Measurements from ENCODE around the gene GPR75.

GPR75 gene

GRCh38 chr2:53886406-53887280 is 26.9 kb upstream of the GPR75 start:
- no peak for DNase-seq (ENCODE audit: extremely low spot score)
- POLR2A ChIA-PET, result no interaction called here
- CTCF ChIA-PET, result no interaction called here
- TF ChIP-seq, protein P1, sequence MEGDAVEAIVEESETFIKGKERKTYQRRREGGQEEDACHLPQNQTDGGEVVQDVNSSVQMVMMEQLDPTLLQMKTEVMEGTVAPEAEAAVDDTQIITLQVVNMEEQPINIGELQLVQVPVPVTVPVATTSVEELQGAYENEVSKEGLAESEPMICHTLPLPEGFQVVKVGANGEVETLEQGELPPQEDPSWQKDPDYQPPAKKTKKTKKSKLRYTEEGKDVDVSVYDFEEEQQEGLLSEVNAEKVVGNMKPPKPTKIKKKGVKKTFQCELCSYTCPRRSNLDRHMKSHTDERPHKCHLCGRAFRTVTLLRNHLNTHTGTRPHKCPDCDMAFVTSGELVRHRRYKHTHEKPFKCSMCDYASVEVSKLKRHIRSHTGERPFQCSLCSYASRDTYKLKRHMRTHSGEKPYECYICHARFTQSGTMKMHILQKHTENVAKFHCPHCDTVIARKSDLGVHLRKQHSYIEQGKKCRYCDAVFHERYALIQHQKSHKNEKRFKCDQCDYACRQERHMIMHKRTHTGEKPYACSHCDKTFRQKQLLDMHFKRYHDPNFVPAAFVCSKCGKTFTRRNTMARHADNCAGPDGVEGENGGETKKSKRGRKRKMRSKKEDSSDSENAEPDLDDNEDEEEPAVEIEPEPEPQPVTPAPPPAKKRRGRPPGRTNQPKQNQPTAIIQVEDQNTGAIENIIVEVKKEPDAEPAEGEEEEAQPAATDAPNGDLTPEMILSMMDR (IDR thresholded peaks at IDR 0.05; ENCODE audit: control extremely low read depth, extremely low read depth, low read depth, missing control alignments), result no peak

- ChIA-PET POLR2A (no interaction called here), CTCF (interaction anchor here (1.4 to 1.6 kb wide), 2 partner anchors 10 to 27 kb away, joined by 3 to 4 read pairs; no protein-coding TSS in a partner anchor)
- no peak for DNase-seq (ENCODE audit: extremely low spot score)
- TF ChIP-seq, protein P1 (IDR thresholded peaks at IDR 0.05; ENCODE audit: control extremely low read depth, extremely low read depth, low read depth, missing control alignments), result no peak
Measured at GRCh38 chr2:53884883-53885282, 25.1 kb upstream of the GPR75 start.

DNA sequence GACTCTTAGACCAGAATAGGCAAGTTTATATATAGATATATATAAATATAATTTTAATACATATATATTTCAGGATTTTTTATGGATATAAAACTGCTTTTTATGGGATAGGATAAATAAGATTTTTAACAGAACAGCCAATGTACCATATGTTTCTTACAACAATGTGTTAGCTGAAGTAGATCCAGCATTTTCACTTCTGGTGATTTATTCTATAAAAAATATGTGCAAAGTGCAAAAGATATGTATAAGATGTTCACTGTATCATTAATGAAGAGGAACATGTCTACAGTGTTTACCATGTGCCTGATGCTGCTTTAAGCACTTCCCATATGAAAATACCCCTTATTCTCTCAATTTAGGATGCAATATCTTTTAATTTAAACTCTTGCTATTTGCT is 22.2 kb upstream of the GPR75 start:
- TF ChIP-seq, protein P1 (IDR thresholded peaks at IDR 0.05; ENCODE audit: control extremely low read depth, extremely low read depth, low read depth, missing control alignments), result no peak
- ChIA-PET POLR2A (no interaction called here), CTCF (no interaction called here)
- no peak for DNase-seq (ENCODE audit: extremely low spot score)

DNA sequence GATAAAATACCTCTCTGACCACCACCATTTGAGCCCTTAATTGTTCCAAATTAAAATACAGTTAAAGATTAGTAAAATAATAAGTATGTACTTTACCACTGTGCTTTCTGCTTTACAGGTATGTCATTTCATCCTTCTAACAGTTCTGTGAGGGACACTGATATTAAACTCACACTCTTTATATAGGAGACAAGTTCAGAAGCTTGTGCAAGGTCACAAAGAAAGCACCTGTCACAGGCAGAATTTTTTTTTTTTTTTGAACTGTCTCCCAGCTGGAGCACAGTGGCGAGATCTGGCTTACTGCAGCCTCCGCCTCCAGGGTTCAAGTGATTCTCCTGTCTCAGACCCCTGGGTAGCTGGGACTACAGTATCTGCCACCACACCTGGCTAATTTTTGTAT is 21.6 kb upstream of the GPR75 start:
- ChIA-PET POLR2A (no interaction called here), CTCF (no interaction called here)
- TF ChIP-seq, protein P1 (IDR thresholded peaks at IDR 0.05; ENCODE audit: control extremely low read depth, extremely low read depth, low read depth, missing control alignments), result no peak
- no peak for DNase-seq (ENCODE audit: extremely low spot score)

DNA sequence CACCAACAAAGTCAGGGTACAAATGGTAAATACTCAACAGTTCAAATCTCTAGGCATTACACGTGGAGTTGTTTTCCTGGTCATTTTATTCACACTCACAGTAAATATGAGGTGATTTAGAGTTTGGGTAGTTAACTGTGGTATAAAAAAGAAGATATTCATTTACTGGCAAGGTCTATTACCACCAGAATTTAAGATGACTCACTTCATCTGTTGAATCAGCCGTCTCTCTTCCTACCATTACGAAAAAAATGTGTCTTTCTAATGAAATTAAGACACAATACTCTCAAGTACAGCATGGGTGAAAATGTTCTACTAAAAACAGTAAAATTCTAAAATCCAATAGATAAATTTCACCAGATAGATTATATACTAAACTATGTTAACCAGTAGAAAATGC is 21.0 kb upstream of the GPR75 start:
- TF ChIP-seq, protein P1 (IDR thresholded peaks at IDR 0.05; ENCODE audit: control extremely low read depth, extremely low read depth, low read depth, missing control alignments), result no peak
- ChIA-PET CTCF (no interaction called here), POLR2A (no interaction called here)
- no peak for DNase-seq (ENCODE audit: extremely low spot score)

DNA sequence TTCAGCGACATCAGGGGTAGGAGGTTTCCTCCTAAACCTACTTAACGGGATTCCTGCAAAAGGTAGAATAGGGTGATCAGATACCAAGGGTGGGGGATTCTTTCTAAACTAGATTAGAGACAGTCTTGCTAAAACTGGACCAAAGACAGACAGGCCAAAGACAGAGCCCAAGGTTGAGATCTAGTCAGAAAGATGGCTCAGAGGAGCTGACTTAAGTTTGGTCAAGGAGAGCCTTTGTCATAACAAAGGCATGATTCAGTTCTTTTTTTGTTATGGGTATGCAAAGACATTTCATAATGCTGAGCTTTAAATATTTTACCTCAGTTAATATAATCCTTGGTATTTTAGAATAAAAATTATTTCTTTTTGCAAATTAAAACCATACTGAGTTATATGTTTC is 17.8 kb upstream of the GPR75 start:
- ChIA-PET CTCF (interaction anchor here (1.0 to 1.2 kb wide), 2 partner anchors 56 to 230 kb away, joined by 3 to 5 read pairs; no protein-coding TSS in a partner anchor), POLR2A (no interaction called here)
- TF ChIP-seq, protein P1 (IDR thresholded peaks at IDR 0.05; ENCODE audit: control extremely low read depth, extremely low read depth, low read depth, missing control alignments), result no peak
- DNase-seq (ENCODE audit: extremely low spot score), result no peak

Measured in GM10248 (cell line).